GM12891 (cell line): ENCODE measurements around the gene PEMT.

ENCODE experiments used
- POLR2AphosphoS5 ChIP-seq: IDR thresholded peaks from 2 replicates; pipeline ENCODE4 v1.6.1; 2011; ENCODE audit warnings: low read depth, low read length, control low read depth
- TAF1 ChIP-seq: IDR thresholded peaks from 2 replicates; pipeline ENCODE4 v1.6.1; 2011; ENCODE audit warnings: low read depth, low read length, control low read depth

- TF ChIP-seq TAF1 (no peak), POLR2AphosphoS5 (no peak)
These were observed 54.8 kb downstream of the PEMT start for GRCh38 chr17:17536702-17537101.
